ENCODE data around the gene ZNF544. TPM values are rescaled to one million over a fixed set of nuclear protein-coding genes. Genes with fewer than 3 reads are reported as not detected.

ZNF544 gene
- total RNA-seq (37.1 TPM), polyA plus RNA-seq (28.0 TPM)
- long read RNA-seq, donor 1: 0 reads
- long read RNA-seq, donor 2, partial matches to known transcripts: 27 of 53 reads
- long read RNA-seq, donor 2, other reads (novel, unspliced or antisense): 23 of 53 reads
- long read RNA-seq, donor 3, partial matches to known transcripts: 0 of 2 reads
- long read RNA-seq, donor 3, other reads (novel, unspliced or antisense): 0 of 2 reads
- long read RNA-seq, donor 4: 0 reads
- long read RNA-seq, donor 5: 0 reads
- long read RNA-seq, donor 6, partial matches to known transcripts: 0 of 1 reads
- long read RNA-seq, donor 6, other reads (novel, unspliced or antisense): 0 of 1 reads
- long read RNA-seq, donor 7, partial matches to known transcripts: 0 of 3 reads
- long read RNA-seq, donor 7, other reads (novel, unspliced or antisense): 0 of 3 reads
- long read RNA-seq, donor 8: 0 reads
- long read RNA-seq, donor 9, partial matches to known transcripts: 0 of 1 reads
- long read RNA-seq, donor 9, other reads (novel, unspliced or antisense): 0 of 1 reads
- long read RNA-seq, donor 10, partial matches to known transcripts: 0 of 8 reads
- long read RNA-seq, donor 10, other reads (novel, unspliced or antisense): 8 of 8 reads

- H3K27me3 ChIP-seq (ENCODE audit: control insufficient read depth in 2 of 2, insufficient read depth in 1 of 2, low read length in 1 of 2): no peaks in the 10 kb centered on the region
- WGBS: 1% methylated on average over 62 of the region's 62 CpGs
- H3K4me3 ChIP-seq (ENCODE audit: low read length in 2 of 2): peak within 1 kb of the TSS; percentile 75 to 92
- peak within 1 kb of the TSS; percentile 67 to 78 for H3K27ac ChIP-seq (ENCODE audit: low read depth in 1 of 2, low read length in 1 of 2)
- DNase-seq (ENCODE audit: low read depth in 6 of 9, low spot score in 9 of 9): peak; percentile 18 to 78 (median 48)
- peaks cover 4 to 38% of the 10 kb centered on the region in 2 donors for H3K9me3 ChIP-seq (ENCODE audit: control insufficient read depth in 2 of 2, insufficient read depth in 1 of 2, low read length in 1 of 2)
- H3K4me1 ChIP-seq (ENCODE audit: control insufficient read depth in 2 of 2, insufficient read depth in 2 of 2, low read length in 2 of 2): peaks cover 7 to 16% of the 10 kb centered on the region in 2 donors
- H3K36me3 ChIP-seq (ENCODE audit: control insufficient read depth in 2 of 2, insufficient read depth in 2 of 2, low read length in 1 of 2): peaks cover 22 to 34% of the 10 kb centered on the region in 2 donors
These were observed at the start of gene ZNF544 for GRCh38 chr19:58228585-58229254. Gene ZNF544 (plus strand): TSS chr19:58228914. CDS start chr19:58244024, 15,110 bp downstream.

DNA sequence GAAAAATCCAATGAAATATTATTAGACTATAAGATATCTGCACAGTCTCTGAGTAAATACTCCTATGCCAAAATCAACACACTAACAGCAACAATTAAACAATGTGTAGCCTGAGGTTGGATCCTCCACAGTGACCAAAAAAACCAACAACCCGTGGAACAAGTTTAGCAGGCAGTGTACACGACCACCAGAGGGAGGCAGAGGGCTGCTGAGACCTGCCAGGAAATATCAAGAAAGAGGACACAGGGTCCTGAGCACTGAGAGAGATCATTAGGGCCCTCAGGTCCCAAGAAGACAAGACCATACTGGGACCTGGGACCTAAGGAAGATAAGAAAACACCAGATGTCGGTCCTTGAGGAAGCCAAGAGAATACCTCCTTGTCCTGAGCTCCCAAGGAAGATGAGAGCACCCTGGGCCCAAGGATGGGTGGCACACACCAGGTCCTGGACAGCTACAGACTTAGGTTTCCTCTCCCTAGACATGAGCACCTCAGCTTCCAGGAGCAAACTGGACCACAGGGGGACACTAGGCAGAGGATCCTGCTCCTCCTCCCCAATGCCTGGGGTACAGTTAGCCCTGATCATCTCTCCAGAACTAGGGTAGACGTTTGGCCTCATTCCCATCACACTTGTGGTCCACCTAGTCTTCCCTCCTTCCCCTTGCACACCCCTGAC lies 46.7 kb upstream of the ZNF544 start:
- peak in 6 of 9 donors; percentile 6 to 63 (median 39) for DNase-seq (ENCODE audit: low read depth in 6 of 9, low spot score in 9 of 9)
- Histone ChIP-seq H3K4me1 (ENCODE audit: control insufficient read depth in 2 of 2, insufficient read depth in 2 of 2, low read length in 2 of 2) (peaks cover 0 to 5% of the 10 kb centered on the region in 2 donors), H3K9me3 (ENCODE audit: control insufficient read depth in 2 of 2, insufficient read depth in 1 of 2, low read length in 1 of 2) (peaks cover 36 to 81% of the 10 kb centered on the region in 2 donors), H3K4me3 (ENCODE audit: low read length in 2 of 2) (peak overlapping the region; percentile 14 to 92), H3K27ac (ENCODE audit: low read depth in 1 of 2, low read length in 1 of 2) (peak overlapping the region; percentile 41 to 100), H3K27me3 (ENCODE audit: control insufficient read depth in 2 of 2, insufficient read depth in 1 of 2, low read length in 1 of 2) (no peaks in the 10 kb centered on the region), H3K36me3 (ENCODE audit: control insufficient read depth in 2 of 2, insufficient read depth in 2 of 2, low read length in 1 of 2) (peaks cover 16 to 26% of the 10 kb centered on the region in 2 donors)
- 64% methylated on average over 4 of the region's 4 CpGs for WGBS

- Histone ChIP-seq H3K27me3 (ENCODE audit: control insufficient read depth in 2 of 2, insufficient read depth in 1 of 2, low read length in 1 of 2) (no peaks in the 10 kb centered on the region), H3K27ac (ENCODE audit: low read depth in 1 of 2, low read length in 1 of 2) (peak overlapping the region; percentile 94 to 100), H3K4me1 (ENCODE audit: control insufficient read depth in 2 of 2, insufficient read depth in 2 of 2, low read length in 2 of 2) (peaks cover 0 to 5% of the 10 kb centered on the region in 2 donors), H3K36me3 (ENCODE audit: control insufficient read depth in 2 of 2, insufficient read depth in 2 of 2, low read length in 1 of 2) (peaks cover 19 to 31% of the 10 kb centered on the region in 2 donors), H3K4me3 (ENCODE audit: low read length in 2 of 2) (peak overlapping the region; percentile 77 to 92), H3K9me3 (ENCODE audit: control insufficient read depth in 2 of 2, insufficient read depth in 1 of 2, low read length in 1 of 2) (peaks cover 37 to 84% of the 10 kb centered on the region in 2 donors)
- peak in 2 of 9 donors; percentile 64 to 80 for DNase-seq (ENCODE audit: low read depth in 6 of 9, low spot score in 9 of 9)
- WGBS: 14% methylated on average over 17 of the region's 17 CpGs
These were observed 46.1 kb upstream of the ZNF544 start for GRCh38 chr19:58182577-58182988.

- peaks cover 23 to 33% of the 10 kb centered on the region in 2 donors for H3K36me3 ChIP-seq (ENCODE audit: control insufficient read depth in 2 of 2, insufficient read depth in 2 of 2, low read length in 1 of 2)
- no peaks in the 10 kb centered on the region for H3K27me3 ChIP-seq (ENCODE audit: control insufficient read depth in 2 of 2, insufficient read depth in 1 of 2, low read length in 1 of 2)
- WGBS: under 1% methylated on average over 80 of the region's 80 CpGs
These were observed 45.5 kb upstream of the ZNF544 start, which contains the start of gene ZNF274 for GRCh38 chr19:58182989-58183816. Gene ZNF274 (plus strand): TSS chr19:58183061. CDS start chr19:58183966, 905 bp downstream.

DNA sequence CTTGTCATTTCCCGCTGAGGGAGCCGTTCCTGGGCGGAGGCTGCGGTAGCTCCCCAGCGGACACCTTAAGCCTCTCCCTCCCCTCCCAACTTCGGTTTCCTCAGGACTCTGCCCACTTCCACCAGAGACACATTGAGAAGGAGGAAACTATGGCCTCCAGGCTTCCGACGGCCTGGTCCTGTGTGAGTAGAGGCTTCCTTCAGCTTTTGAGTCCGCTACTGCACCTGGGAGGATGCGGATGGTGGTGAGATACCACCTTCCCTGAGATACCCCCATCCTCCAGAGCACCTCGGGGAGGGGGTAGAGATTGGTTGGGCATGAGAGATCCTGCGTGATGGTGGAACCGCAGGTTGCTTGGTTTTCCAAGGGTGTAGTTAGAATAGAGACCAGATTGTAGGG lies 44.9 kb upstream of the ZNF544 start:
- Histone ChIP-seq H3K4me3 (ENCODE audit: low read length in 2 of 2) (peak overlapping the region; percentile 77 to 92), H3K27ac (ENCODE audit: low read depth in 1 of 2, low read length in 1 of 2) (peak overlapping the region; percentile 89 to 100), H3K9me3 (ENCODE audit: control insufficient read depth in 2 of 2, insufficient read depth in 1 of 2, low read length in 1 of 2) (peaks cover 38 to 80% of the 10 kb centered on the region in 2 donors), H3K27me3 (ENCODE audit: control insufficient read depth in 2 of 2, insufficient read depth in 1 of 2, low read length in 1 of 2) (no peaks in the 10 kb centered on the region), H3K36me3 (ENCODE audit: control insufficient read depth in 2 of 2, insufficient read depth in 2 of 2, low read length in 1 of 2) (peaks cover 23 to 32% of the 10 kb centered on the region in 2 donors), H3K4me1 (ENCODE audit: control insufficient read depth in 2 of 2, insufficient read depth in 2 of 2, low read length in 2 of 2) (peaks cover 0 to 5% of the 10 kb centered on the region in 2 donors)
- 34% methylated on average over 13 of the region's 13 CpGs for WGBS
- DNase-seq (ENCODE audit: low read depth in 6 of 9, low spot score in 9 of 9): no peak

More at GRCh38 chr19:58182989-58183816, 45.5 kb upstream of the ZNF544 start, which contains the start of gene ZNF274:
- H3K27ac ChIP-seq (ENCODE audit: low read depth in 1 of 2, low read length in 1 of 2): peak within 1 kb of the TSS; percentile 94 to 100
- peaks cover 0 to 5% of the 10 kb centered on the region in 2 donors for H3K4me1 ChIP-seq (ENCODE audit: control insufficient read depth in 2 of 2, insufficient read depth in 2 of 2, low read length in 2 of 2)
- peaks cover 37 to 83% of the 10 kb centered on the region in 2 donors for H3K9me3 ChIP-seq (ENCODE audit: control insufficient read depth in 2 of 2, insufficient read depth in 1 of 2, low read length in 1 of 2)
- DNase-seq (ENCODE audit: low read depth in 6 of 9, low spot score in 9 of 9): peak; percentile 30 to 93 (median 81)
- H3K4me3 ChIP-seq (ENCODE audit: low read length in 2 of 2): peak within 1 kb of the TSS; percentile 77 to 92

DNA sequence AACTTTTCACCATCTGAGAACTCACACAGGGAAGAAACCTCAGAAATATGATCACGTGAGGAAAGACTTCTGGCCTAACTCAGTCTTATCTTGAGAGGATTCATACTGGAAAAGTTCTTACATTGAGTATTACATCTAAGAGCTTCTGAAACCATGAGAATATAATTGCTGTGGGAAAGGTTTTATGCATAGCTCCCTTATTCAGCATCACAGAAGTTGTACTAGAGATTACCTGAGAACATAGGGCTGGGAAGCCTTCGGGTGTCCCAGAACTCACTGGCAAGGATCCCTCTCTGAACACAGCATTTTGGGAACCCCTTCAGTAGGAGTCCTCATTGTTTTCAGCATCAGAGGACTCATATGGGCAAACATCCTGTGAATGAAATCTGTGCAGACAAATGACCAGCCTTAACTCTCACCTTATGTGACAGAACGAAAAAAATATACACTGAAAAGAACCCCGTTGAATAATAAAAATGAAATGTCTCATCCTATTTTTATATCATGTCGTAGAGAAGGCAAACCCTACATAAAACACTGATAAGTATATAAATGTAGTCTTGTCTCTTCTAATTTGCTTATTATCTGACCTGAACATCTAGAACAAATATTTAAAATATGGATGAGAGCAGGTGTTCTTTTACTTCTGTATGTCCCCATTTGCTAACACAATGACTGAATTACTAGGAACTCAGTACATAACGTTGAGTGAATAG lies 31.7 kb upstream of the ZNF544 start:
- Histone ChIP-seq H3K36me3 (ENCODE audit: control insufficient read depth in 2 of 2, insufficient read depth in 2 of 2, low read length in 1 of 2) (peaks cover 37 to 48% of the 10 kb centered on the region in 2 donors), H3K27me3 (ENCODE audit: control insufficient read depth in 2 of 2, insufficient read depth in 1 of 2, low read length in 1 of 2) (no peaks in the 10 kb centered on the region), H3K9me3 (ENCODE audit: control insufficient read depth in 2 of 2, insufficient read depth in 1 of 2, low read length in 1 of 2) (peaks cover 50 to 75% of the 10 kb centered on the region in 2 donors), H3K4me1 (ENCODE audit: control insufficient read depth in 2 of 2, insufficient read depth in 2 of 2, low read length in 2 of 2) (no peaks in the 10 kb centered on the region), H3K27ac (ENCODE audit: low read depth in 1 of 2, low read length in 1 of 2) (no peak overlapping the region), H3K4me3 (ENCODE audit: low read length in 2 of 2) (no peak overlapping the region)
- 73% methylated on average over 6 of the region's 6 CpGs for WGBS
- peak in 1 of 9 donors; percentile 41 for DNase-seq (ENCODE audit: low read depth in 6 of 9, low spot score in 9 of 9)

- Histone ChIP-seq H3K4me3 (ENCODE audit: low read length in 2 of 2) (no peak overlapping the region), H3K27ac (ENCODE audit: low read depth in 1 of 2, low read length in 1 of 2) (no peak overlapping the region), H3K27me3 (ENCODE audit: control insufficient read depth in 2 of 2, insufficient read depth in 1 of 2, low read length in 1 of 2) (no peaks in the 10 kb centered on the region), H3K4me1 (ENCODE audit: control insufficient read depth in 2 of 2, insufficient read depth in 2 of 2, low read length in 2 of 2) (no peaks in the 10 kb centered on the region), H3K36me3 (ENCODE audit: control insufficient read depth in 2 of 2, insufficient read depth in 2 of 2, low read length in 1 of 2) (peaks cover 26 to 37% of the 10 kb centered on the region in 2 donors), H3K9me3 (ENCODE audit: control insufficient read depth in 2 of 2, insufficient read depth in 1 of 2, low read length in 1 of 2) (peaks cover 54 to 85% of the 10 kb centered on the region in 2 donors)
- DNase-seq (ENCODE audit: low read depth in 6 of 9, low spot score in 9 of 9): peak in 2 of 9 donors; percentile 30 to 32
- WGBS: 47% methylated on average over 49 of the region's 49 CpGs
These were observed 24.8 kb upstream of the ZNF544 start for GRCh38 chr19:58203814-58204475.
